ENCODE results near the gene HSPB1. TPM values are rescaled to one million over a fixed set of nuclear protein-coding genes. Genes with fewer than 3 reads are reported as not detected.

The HSPB1 gene
- total RNA-seq, 4 donors from 2014 or later, result 981 to 2,288 (median 2,045) TPM

DNA sequence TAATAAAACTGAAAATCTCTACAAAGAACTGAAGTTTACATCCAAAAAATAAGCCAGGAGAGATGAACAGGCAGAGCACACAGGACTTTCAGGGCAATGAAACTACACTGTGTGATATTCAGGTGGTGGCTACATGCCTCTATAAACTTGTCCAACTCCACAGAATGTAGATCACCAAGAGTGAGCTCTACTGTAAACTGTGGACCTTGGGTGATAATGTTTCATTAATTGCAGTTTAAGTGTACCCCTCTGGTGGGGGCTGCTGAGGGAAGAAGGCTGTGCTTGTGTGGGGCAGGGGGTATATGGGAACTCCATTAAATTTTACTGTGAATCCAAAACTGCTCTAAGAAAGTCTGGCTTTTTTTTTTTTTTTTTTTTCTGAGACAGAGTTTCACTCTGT lies 33.6 kb downstream of the HSPB1 start:
- Histone ChIP-seq H3K36me3 (peaks cover 4% of the 10 kb centered on the region), H3K9me3 (no peaks in the 10 kb centered on the region), H3K27ac (no peak overlapping the region), H3K27me3 (no peaks in the 10 kb centered on the region), H3K4me3 (no peak overlapping the region), H3K4me1 (peaks cover 35% of the 10 kb centered on the region)
- no peak for DNase-seq (ENCODE audit: low spot score in 2 of 2)
- TF ChIP-seq, protein P1, sequence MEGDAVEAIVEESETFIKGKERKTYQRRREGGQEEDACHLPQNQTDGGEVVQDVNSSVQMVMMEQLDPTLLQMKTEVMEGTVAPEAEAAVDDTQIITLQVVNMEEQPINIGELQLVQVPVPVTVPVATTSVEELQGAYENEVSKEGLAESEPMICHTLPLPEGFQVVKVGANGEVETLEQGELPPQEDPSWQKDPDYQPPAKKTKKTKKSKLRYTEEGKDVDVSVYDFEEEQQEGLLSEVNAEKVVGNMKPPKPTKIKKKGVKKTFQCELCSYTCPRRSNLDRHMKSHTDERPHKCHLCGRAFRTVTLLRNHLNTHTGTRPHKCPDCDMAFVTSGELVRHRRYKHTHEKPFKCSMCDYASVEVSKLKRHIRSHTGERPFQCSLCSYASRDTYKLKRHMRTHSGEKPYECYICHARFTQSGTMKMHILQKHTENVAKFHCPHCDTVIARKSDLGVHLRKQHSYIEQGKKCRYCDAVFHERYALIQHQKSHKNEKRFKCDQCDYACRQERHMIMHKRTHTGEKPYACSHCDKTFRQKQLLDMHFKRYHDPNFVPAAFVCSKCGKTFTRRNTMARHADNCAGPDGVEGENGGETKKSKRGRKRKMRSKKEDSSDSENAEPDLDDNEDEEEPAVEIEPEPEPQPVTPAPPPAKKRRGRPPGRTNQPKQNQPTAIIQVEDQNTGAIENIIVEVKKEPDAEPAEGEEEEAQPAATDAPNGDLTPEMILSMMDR (IDR thresholded peaks at IDR 0.05), result no peak
- TF ChIP-seq POLR2AphosphoS5 (IDR thresholded peaks at IDR 0.05) (no peak), POLR2A (IDR thresholded peaks at IDR 0.05) (no peak), EP300 (IDR thresholded peaks at IDR 0.05) (no peak)

DNA sequence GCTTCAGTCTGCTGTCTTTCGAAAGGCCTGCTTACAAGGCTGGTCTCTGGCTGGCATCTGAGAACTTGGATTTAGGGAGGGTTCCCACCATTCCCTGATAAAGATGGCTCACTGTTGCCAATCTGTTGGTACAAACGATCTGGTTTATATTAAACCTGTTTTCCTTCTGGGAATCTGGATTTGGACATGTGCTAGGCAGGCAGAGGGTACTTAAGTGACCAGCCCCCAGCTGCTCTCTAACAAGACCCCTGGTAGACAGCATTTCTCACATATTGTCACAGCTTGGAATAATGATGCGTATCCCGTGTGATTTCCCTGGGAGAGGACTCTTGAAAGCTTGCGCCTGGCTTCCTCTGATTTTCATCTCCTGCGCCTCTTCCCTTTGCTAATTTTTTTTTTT lies 34.7 kb downstream of the HSPB1 start:
- 76% methylated on average over 6 of the region's 6 CpGs for WGBS
- Histone ChIP-seq H3K9me3 (no peaks in the 10 kb centered on the region), H3K27ac (no peak overlapping the region), H3K27me3 (no peaks in the 10 kb centered on the region), H3K36me3 (peaks cover 2% of the 10 kb centered on the region), H3K4me3 (no peak overlapping the region), H3K4me1 (peaks cover 37% of the 10 kb centered on the region)
- no peak for DNase-seq (ENCODE audit: low spot score in 2 of 2)
- TF ChIP-seq EP300 (IDR thresholded peaks at IDR 0.05), result no peak
- TF ChIP-seq, protein P1 (IDR thresholded peaks at IDR 0.05), result no peak
- TF ChIP-seq POLR2AphosphoS5 (IDR thresholded peaks at IDR 0.05), result no peak
- TF ChIP-seq POLR2A (IDR thresholded peaks at IDR 0.05), result no peak

DNA sequence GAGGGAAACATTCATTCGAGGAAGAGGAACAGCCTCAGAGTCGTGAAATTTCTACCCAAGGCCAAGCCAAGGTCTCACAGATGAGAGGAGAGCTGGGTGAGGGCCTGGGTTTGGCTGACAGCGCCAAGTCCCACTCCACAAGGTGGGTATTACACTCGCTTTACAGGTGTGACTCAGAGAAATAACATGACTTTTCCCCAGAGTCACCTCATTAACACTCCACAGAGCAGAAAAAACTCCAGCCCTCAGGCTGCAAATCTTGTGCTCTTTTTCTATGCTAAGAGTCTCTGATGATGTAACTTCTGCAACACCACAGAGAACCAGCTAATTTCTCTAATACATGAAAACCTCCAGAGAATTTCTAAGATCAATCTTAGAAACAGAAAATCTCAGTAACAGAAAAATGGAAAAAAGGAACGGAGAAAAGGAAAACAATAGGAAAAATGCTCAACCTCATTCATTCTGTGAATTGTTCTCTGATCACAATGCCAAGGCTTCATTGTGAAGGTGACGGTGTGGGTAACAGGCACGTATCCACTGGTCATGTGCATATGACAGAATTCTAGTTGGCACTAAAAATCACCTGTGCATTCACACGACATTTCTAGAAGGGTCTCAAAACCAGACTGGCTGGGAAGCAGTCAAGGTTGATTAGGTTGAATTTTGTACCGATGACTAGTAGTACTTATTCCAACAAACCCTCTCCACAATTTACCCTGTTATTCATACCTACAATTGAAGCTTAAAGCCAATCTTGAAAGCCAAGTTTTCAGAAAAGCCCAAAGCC lies 36.0 kb downstream of the HSPB1 start:
- WGBS, result 56% methylated on average over 9 of the region's 9 CpGs
- no peak overlapping the region for H3K4me3 ChIP-seq
- DNase-seq (ENCODE audit: low spot score in 2 of 2), result no peak

DNA sequence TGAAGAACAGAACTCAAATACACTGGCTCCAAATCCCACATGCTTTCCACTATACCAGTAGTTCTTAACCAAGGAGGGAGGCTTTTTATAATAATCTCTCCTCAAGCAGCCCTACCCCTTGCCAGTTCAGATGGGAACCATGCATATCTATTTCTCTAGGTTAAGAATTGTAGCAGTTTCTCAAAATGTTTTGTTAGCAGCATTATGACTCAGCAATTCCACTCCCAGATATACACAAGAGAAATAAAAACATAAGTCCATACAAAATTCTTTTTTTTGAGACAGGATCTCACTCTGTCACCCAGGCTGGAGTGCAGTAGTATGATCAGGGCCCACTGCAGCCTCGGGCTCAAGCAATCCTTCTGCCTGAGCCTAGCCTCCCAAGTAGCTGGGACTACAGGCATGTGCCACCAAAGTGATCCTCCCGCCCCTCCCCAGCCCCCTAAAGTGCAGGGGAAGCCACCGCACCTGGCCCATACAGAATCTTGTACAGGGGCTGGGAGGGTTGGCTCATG lies 38.2 kb downstream of the HSPB1 start:
- Histone ChIP-seq H3K27ac (no peak overlapping the region), H3K27me3 (no peaks in the 10 kb centered on the region), H3K4me3 (no peak overlapping the region), H3K9me3 (no peaks in the 10 kb centered on the region), H3K4me1 (peaks cover 16% of the 10 kb centered on the region), H3K36me3 (peaks cover 25% of the 10 kb centered on the region)
- TF ChIP-seq, protein P1 (IDR thresholded peaks at IDR 0.05), result no peak
- no peak for TF ChIP-seq EP300 (IDR thresholded peaks at IDR 0.05)
- no peak for TF ChIP-seq POLR2AphosphoS5 (IDR thresholded peaks at IDR 0.05)
- DNase-seq (ENCODE audit: low spot score in 2 of 2), result no peak
- WGBS, result 61% methylated on average over 3 of the region's 3 CpGs

More for the DNA sequence above, 36.0 kb downstream of the HSPB1 start:
- TF ChIP-seq POLR2AphosphoS5 (IDR thresholded peaks at IDR 0.05) (no peak), POLR2A (IDR thresholded peaks at IDR 0.05) (no peak), EP300 (IDR thresholded peaks at IDR 0.05) (no peak)
- TF ChIP-seq, protein P1 (IDR thresholded peaks at IDR 0.05), result no peak
- Histone ChIP-seq H3K4me1 (peaks cover 25% of the 10 kb centered on the region), H3K27me3 (no peaks in the 10 kb centered on the region), H3K27ac (no peak overlapping the region), H3K36me3 (peaks cover 5% of the 10 kb centered on the region), H3K9me3 (no peaks in the 10 kb centered on the region)

DNA sequence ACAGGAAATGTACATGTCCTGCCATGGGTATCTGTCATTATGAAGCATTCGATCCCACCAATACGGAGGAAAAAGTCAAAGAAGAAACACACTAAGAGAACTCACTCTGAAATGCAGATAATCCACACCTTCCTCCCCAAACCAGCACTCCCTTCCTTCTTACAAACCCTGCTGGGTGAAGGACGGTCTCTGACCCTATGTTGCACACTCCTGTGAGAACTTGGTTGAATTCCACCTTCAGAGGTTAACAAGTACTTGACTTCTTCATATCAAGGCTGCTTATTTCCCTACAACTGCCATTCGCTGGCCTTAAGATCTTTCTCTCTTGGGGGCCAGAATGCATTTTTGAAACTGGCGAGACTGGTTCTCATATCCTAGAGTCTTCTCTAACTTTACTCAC lies 39.7 kb downstream of the HSPB1 start:
- H3K4me3 ChIP-seq, result no peak overlapping the region
- DNase-seq (ENCODE audit: low spot score in 2 of 2), result no peak
- H3K4me1 ChIP-seq, result peaks cover 16% of the 10 kb centered on the region
- H3K36me3 ChIP-seq, result peaks cover 40% of the 10 kb centered on the region
- H3K27me3 ChIP-seq, result no peaks in the 10 kb centered on the region
- H3K27ac ChIP-seq, result no peak overlapping the region
- no peak for TF ChIP-seq EP300 (IDR thresholded peaks at IDR 0.05)
- TF ChIP-seq POLR2A (IDR thresholded peaks at IDR 0.05), result no peak
- TF ChIP-seq, protein P1 (IDR thresholded peaks at IDR 0.05), result no peak
- TF ChIP-seq POLR2AphosphoS5 (IDR thresholded peaks at IDR 0.05), result no peak
- no peaks in the 10 kb centered on the region for H3K9me3 ChIP-seq
- WGBS, result 84% methylated on average over 5 of the region's 5 CpGs

Data from suprapubic skin (tissue), 4 donors.